CD4-positive, alpha-beta T cell treated with Interleukin-17A for 4 hours (primary cell): ENCODE results near the gene RECK.
"Not testable (repeated sequence)": the region's sequence is repeated elsewhere in the genome, so short reads cannot be mapped to it uniquely, and the experiment has no call there.

ENCODE experiments used
- DNase-seq: peaks from one replicate; pipeline ENCODE4 v3.0.0-alpha.2; 2020; ENCODE audit warnings: mixed read lengths

The RECK gene

GRCh38 chr9:36036780-36037548 is at the start of gene RECK:
Gene RECK, plus strand, starts transcription at chr9:36036913. Its CDS starts 86 bp downstream, at chr9:36036999.
- DNase-seq, result peak; percentile 95

GRCh38 chr9:35990155-35990554 is 46.6 kb upstream of the RECK start:
- no peak for DNase-seq

DNA sequence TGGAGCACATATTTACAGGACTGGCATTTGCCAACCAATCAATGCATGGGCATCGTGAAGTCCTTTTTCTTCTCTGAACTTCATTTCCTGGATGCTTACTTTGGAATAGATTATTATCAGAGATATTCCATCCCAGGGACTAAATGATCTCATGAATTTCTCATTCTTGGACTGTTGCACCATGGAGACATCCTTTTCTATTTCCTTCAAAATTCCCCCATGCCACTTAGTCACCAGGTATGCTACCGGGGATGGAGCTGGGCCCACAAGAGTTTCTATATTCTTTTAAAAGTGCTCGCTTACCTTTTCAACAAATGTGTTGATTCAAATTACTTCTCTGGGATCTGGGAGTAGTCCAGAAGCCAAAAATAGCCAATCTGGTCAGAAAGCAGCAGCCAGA is 43.6 kb upstream of the RECK start:
- DNase-seq, result not testable (repeated sequence)

DNA sequence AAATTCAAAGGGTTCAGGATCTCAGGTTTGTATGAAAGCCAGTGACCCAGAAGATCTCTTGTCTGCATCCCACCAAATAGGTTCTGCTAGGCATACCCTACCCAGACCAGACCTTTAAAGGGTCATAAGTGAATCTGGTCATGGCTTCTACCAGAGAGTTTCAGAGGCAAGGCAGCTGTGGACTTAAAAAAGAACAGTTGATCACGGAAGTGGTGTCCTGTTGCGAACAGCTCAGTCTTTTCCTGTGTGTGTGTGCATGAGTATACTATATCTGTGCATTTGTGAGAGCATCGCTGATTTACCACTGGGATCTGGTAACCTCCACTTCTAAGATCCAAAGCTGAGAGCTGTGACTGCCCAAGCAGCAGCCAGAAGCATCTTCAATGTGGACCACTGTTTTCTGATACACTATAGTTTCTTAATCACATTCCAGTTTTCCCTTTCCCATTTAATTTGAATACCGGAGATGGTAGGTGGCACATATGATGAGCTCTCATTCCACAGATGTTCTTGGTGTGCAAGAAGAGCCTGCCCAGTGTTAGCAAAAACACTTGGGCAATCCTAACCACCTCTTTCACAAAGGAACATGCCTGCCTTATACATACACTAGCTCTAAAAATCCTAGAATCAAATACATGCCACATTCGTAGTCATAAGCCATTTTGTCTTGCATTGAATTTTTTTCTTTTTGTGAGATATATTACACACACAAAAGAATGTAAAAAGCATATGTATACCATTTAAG is 42.6 kb upstream of the RECK start:
- DNase-seq, result no peak

DNA sequence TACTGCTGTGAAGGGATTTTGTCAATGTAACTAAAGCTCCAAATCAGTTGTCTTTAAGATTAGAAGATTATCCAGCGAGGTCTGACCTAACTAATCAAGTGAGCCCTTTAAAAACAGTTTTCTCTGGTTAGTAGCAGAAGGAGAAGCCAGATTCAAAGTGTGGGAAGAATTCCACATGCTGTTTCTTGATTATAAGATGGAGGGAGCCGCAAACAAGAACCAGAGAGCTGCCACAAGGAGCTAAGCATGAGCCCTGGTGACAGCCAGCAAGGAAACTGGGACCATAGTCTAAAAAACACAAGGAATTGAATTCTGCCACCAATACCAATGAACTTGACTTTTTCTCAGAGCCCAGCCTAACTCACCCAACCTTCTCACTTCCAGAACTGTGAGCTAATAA is 41.8 kb upstream of the RECK start:
- no peak for DNase-seq

GRCh38 chr9:35996358-35996970 is 40.2 kb upstream of the RECK start:
- DNase-seq, result no peak

GRCh38 chr9:35997016-35997415 is 39.7 kb upstream of the RECK start:
- not testable (repeated sequence) for DNase-seq

- DNase-seq, result no peak
Measured at GRCh38 chr9:35998333-35998732, 38.4 kb upstream of the RECK start.

GRCh38 chr9:36005891-36006290 is 30.8 kb upstream of the RECK start:
- no peak for DNase-seq

GRCh38 chr9:36006549-36007315 is 30.0 kb upstream of the RECK start:
- DNase-seq, result no peak

DNA sequence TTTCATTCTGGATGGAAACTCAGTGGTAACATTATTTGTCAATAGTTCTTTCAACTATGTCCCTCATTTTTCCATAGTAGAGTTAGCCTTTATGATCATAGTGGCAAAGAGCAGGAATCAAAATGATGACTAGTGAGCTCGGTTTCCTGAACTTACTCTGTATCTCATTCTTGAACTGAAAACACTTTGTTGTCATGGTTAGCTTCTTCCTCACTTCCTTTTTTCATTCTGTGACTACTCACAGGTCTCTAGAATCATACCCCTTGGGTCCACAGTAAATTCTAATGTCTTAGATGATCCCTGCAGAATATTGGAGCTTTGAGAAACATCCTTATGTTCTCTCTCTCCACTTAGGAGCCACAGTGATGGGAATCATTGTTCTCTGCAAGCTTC is 29.4 kb upstream of the RECK start:
- DNase-seq, result no peak

DNA sequence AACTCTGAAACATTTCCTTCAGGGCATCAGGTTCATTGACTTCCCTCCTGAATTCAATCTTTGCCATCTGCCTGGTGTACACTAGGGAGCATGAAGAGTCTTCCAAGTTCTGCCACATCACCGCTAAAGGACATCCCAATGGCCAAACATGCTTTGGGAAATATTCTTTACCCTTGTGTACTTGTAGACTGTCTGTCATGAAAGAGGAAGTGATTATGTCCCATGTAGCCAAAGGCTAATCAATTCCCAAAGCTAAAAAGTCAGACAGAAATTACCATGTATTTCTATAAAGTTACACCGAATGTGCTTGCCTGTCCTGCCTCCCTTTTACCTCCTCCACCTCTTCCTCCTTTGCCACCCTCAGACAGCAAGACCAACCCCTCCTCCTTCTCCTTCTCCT is 28.9 kb upstream of the RECK start:
- no peak for DNase-seq

- DNase-seq, result peak; percentile 76
Measured at GRCh38 chr9:36008774-36009300, 27.9 kb upstream of the RECK start.

GRCh38 chr9:36011379-36011778 is 25.3 kb upstream of the RECK start:
- DNase-seq, result no peak

DNA sequence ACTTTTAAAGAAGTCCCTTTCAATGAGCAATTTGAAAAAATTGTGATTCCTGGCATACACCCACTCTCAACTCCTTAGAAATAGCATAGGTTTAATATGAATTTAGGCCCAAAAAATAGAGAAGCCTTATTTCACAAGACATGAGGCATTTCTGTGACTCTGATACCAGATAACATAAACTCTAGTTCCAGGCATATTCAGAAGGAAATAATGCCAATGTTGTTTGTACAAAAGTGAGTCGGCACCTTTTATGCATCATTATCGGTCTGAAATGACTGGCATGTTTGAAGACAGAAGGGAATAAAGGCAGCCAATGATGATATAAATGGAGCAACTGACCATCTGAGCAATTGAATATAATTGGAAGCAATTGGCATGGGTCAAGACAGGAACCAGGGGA is 19.4 kb upstream of the RECK start:
- DNase-seq, result no peak

DNA sequence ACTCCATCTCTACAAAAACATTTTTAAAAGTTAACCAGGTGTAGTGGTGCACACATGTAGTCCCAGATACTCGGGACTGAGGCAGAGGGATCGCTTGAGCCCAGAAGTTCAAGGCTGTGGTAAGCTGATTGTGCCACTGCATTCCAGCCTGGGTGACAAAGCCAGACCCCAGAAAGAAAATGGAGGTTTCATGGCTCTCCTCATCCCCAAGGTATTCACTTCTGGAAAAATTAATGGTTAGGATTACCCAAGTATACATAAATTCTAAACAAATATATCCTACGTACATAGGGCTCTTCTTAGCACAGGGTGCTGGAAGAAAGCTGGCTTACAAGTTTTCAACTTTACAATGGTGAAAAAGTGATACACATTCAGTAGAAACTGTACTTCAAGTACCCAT is 18.6 kb upstream of the RECK start:
- no peak for DNase-seq

DNA sequence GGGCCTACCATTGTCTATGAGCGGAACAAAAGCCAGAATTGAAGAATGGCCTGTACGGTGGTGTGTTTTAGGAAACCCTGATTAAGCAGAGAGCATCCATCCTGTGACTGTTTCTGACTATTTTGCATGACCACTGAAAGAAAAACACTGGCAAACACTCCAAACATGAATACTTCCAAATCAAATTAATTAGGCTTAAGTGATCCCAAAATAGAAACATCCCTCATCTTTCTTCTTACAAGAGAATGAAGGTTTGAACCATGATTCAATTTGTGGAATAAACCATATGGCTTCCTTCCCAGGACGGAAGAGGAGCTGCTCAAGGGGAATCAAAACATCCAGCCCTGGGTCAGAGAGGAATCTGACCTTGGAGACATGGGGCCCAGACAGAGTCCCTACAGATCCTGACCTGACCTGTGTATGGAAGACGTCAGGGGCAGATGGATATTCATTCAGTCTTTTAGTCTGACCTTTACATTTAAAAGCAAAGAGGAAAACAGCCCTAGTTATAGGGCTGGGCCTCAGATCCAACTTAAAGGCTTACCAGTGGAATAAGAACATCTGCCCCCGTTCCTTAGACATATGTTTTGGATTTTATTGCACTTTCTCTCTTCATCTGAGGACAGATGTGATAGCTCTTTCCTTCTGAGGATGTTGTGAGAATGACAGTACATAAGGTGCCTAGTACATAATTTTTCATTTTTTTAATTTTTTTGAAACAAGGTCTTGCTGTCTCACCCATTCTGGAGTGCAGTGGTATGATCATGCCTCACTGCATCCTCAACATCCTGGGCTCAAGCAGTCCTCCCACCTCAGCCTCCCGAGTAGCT is 17.6 kb upstream of the RECK start:
- no peak for DNase-seq

DNA sequence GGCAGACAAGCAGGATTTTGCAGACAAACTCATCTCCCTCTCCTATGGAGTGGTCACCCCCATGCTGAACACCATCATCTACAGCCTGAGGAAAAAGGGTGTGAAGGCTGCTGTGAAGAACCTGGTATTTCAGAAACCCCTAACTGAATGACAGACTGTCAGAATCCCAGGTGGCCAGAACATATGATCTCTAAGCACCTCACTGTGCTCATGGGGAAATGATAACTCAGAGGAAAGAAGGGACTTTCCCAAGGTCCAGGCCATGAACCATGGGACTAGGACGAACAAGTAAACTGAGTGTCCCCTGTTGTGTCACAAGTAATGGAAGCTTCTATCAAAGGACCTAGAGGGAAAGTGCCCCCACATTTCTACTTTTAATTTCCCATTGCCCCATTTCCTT is 14.7 kb upstream of the RECK start:
- no peak for DNase-seq

GRCh38 chr9:36023260-36024048 is 13.3 kb upstream of the RECK start:
- DNase-seq, result peak; percentile 76

GRCh38 chr9:36025746-36026145 is 11.0 kb upstream of the RECK start:
- no peak for DNase-seq

- DNase-seq, result no peak
Measured at GRCh38 chr9:36029202-36029601, 7.5 kb upstream of the RECK start.
